GM03348 (cell line): ENCODE results near the gene GPC1.

Experiments
- DNase-seq: peaks from one replicate; pipeline ENCODE4 v3.0.0; 2012; ENCODE audit warnings: low spot score

Gene GPC1

DNA sequence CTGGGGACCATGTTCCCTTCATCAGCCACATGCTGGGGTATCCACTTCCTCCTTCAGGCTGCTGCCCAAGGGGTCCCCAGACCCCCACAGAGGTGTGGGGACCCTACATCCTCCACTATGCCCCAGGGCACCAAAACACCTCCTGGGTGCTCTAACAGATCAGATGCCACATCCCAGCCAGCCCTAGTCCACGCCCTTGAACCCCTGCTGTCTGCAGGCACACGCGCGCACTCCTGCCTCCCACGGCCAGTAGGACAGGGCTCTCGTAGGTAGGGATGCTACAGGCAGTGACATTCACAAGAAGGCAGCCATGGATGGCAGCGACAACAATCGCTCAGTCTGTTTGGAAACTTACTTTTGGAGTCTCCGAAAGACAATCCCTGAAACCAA lies 3.0 kb upstream of the GPC1 start:
- no peak for DNase-seq

DNA sequence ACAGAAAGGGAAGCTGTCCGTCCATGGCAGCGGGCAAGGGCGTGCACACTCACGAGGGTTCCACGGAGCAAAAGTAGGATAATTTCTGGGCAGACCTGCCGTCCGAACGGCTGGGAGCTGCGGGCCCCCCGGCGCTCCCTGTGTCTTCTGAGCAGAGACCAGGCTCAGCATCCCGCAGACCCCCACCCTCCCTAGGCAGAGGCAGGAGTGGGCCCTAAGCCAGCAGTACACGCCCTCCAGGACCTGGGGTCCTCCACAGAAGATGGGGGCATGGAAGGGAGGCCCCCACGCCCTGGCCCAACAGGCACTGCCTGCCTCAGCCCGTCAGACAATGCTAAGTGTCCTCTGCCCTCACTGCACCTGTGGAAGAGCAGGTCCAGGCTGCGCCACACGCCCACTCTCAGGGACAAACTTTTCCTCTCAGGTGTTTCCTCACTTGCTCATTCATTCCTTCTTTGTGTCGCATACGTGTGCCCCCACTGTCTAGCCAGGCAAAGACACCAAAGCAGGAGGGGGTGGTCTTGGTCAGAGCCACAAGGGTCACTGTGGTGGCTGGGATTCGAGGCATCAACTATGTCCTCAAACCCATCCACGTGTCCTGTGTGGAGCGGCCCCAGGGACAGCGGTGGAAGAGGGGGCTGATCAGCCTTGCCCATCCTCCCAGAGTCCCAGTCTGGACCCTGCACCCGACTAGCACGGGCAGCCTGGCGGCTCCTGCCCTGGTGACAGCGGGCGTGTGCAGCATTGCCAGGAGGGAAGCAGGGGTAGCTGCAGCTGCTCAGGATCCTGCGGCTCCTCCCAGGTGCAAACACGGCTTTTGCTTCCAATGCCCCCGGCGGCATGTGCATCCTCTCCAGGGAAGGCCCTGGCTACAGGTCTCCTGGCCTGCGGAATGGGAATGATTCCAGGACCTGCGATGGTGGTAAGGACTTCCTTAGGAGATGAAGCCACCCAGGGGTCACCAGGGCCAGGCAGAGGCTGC lies 2.4 kb upstream of the GPC1 start:
- DNase-seq, result no peak

DNA sequence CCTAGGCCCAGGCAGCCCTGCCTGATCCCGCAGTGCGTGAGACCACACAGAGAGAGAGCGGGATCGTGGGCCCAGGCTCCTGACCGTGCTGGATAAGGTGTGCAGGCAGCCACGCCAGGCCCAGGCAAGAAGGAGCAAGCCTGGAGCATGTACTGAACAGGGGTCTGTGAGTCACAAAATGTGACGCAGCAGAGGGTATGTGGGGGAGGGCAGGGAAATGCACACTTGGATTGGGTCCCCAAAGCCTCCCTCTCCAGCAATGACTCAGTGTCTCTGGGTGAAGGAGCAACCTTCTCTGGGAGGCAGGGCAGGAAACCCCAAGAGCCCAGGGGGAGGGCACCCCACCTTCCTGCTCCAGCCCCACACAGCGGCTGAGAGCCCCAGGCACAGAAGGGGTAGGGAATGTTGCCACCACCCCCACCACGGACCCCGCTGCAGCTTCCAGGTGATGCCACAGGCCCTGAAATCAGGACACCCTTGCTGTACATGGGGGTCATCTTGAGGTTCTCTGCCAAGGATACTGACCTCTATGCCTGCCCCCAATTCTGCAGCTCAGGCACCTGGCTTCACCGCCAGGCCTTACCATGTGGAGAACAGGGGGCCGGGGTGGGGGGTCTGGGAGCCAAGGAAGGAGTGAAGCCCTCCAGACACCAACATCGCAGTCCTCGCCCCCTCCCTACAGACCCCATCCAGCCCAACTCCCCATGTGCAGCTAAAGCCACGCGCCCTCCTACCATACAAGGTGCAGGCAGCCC lies 1.3 kb upstream of the GPC1 start:
- peak; percentile 93 for DNase-seq

DNA sequence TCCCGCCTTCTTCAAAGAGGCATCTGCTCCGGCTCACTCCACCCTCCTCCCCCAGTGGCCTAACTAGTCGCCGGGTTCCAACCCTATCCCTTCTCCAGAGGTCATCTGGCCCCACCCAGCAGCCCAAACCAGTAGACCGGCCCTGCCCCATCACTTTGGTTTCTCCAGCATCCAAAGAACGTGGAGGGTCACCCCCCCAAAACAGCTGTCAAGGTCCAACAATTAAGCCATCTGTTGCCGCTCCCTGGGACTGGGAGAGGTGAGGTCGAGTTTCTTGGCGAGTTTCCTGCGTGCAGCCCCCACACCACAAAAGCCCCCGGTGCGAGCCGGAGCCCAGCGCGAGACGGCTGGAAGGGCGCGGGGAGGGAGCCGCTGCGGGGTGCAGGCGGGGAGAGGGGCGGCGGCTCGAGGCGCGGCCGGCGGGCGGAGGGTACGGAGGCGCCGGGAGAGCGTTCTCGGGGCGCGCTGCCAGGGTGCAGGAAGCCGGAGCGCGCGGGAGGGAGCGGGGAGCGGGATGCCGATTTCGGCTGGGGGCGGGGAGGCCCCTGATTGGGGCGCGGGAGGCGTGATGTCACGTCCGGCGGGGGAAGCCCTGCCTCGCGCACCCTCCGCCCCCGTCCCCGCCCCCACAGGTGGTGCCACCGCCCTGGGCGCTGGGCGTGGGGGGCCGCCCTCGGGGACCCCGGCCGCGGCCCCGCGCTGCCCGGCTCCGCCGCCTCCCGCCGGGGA lies 571 bp upstream of the GPC1 start:
- peak; percentile 99 for DNase-seq

DNA sequence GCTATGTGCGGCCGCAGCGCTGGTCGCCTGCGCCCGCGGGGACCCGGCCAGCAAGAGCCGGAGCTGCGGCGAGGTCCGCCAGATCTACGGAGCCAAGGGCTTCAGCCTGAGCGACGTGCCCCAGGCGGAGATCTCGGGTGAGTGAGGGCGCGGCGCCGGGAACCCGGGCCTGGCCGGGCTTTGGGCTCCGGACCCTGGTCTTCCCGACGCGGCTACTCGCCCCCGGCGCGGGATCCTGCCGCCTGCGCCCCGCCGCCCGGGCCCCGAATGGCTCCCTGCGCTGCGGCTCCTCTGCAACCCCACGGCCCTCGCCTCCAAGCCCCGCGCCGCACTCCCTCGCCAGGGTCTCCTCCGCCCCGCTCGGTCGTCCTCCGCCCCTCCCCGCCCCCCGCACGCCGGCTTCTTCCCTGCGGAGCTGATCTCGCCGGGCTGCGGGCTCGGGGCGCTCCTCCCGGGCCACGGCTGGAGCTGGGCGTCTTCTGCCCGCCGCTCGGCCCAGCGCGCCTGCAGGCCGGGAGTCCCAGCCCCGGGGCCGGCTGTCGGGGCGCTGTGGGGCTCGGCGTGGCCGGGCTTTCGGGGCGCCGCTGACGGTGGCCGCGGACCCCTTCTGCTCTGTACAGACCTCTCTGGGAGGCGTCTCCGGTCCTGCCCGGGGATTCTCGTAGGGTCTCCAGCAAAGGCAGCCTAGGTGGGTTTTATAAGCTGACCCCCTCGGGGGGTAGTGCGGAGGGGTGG lies 652 bp downstream of the GPC1 start:
- DNase-seq, result peak; percentile 63

DNA sequence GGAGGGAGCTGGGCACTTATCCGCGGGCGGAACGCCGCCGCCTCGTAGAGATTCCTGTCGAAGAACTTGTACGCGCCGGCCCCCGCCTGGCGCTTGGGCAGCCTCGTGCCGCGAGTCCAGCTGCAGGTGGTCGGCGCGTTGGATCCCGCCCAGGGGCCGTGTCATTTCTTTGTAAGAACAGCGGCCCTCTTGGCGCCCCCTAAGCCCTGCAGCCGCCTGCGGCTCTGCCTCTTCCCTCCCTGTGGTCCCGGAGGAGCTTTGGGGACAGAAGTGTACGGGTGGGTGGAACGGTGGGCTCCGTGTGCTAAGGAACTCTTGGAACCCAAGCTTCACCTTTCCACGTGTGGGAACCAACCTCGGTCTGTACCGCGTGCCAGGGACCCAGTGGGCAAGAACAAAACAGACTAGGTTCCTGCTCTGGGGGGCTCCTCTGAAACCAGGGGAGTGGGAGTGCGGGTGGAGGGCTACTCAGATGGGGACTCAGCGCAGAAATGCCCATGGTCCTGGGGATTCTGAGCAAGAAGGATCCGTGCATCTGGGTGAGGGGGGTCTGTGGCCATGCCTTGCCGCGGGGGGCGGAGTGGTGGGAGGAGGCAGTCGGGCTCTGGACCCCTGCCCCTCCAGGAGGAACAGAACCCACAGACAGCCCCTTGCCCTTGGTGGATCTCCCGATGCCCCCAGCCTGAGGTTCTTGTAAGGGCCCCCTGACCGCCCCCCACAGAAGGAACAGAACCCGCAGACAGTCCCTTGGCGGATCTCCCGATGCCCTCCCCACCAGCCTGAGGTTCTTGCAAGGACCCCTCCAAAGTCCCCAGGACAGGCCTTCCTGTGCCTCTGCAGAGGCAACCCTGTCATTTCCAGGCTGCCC lies 1.5 kb downstream of the GPC1 start:
- DNase-seq, result no peak

DNA sequence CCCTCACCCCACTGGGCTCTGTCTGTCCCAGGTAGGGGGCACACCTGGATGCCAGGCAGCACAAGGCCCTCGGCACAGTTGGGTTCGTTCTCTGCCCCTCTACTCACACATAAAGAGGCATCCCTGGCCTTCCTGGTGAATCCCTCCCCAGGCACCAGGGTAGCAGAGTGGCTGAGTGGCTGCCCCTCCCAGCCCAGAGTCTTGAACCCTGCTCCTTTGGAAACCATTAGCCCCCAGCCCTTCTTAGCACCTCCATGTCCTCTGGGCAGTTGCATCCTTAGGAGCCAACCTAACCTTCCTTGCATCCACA lies 2.0 kb downstream of the GPC1 start:
- no peak for DNase-seq

DNA sequence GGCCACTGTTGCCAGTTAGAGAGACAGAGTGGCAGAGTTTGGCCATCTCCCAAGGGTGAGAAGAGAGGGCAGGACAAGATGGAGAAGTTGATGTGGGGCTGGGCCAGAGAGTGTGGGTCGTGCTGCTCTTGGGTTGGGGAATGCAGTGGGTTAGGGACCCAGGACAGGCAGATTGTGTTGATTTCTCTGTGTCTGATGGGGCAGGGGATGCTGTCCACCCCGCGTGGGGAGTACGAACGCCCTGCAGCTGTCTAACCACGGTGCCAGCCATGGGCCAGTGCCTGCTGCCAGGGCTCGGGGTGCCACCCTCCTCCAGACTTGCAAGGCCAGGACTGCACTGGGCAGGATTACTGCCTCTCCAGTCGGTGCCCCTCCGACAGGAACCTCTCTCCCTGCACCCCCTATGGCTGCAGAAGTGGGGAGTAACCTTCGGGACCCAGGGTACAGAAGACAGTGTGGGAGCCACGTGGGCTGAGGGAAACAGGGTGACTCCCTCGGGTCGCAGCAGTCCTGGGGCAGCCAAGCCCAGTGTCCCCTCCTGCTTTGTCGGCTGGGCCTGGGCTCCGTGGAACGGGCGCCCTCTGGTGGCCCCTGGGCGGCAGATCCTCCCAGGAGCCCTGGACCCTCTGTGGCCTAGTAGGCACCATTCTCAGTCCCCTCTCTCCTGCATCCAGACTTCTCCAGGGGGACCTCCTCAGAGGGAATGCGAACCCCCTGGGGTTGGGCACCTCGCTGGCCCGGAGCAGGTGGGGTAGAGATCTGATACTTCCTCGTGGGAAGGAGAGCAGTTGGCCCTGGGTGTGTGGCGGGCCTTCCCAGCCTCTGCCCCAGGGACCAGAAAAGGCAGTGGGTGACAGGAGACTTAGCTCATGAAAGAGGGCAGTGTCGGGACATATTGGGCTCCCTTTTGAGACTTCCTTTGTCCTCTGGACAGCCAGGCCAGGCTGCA lies 2.7 kb downstream of the GPC1 start:
- peak; percentile 93 for DNase-seq

DNA sequence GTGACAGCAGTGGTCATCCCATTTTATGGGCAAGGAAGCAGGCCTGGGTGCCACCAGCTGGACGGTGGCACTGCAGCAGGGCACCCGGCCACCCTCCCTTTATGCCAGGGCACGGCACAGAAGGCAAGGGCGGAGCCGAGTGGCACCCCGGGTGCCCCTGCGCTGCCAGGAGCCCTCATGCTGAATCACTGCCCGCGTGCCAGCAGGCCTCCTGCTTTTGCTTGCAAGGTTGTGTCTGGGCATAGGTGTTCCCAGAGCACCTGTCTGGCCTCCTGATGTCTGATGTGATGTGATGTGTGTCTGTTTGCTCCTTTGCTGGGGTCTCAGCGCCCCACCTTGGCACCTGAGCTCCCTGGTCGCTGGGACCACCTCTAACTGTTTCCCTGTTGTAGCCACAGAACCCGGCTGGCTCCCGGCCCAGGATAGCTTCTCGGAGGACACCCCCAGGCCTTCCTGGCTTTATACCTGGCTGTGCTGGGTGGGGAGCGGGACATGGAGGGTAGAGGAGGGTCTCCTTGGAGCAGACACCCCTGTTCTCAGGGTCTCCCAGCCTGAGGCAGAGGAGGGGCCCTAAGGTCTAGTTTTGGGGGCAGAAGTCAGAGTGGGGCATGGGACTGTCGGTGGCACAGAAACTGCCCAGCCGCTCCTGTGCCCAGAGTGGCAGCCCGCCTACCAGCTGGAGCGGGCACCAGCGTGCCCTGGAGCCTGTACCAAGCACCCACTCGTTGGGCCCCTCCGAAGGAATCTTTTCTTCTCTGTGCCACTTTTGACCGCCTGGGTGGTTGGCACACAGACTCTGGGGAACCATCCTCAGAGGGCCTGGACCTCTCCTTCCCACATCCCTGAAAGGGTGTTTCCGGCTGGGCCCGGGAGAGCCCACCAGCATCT lies 3.6 kb downstream of the GPC1 start:
- DNase-seq, result no peak

DNA sequence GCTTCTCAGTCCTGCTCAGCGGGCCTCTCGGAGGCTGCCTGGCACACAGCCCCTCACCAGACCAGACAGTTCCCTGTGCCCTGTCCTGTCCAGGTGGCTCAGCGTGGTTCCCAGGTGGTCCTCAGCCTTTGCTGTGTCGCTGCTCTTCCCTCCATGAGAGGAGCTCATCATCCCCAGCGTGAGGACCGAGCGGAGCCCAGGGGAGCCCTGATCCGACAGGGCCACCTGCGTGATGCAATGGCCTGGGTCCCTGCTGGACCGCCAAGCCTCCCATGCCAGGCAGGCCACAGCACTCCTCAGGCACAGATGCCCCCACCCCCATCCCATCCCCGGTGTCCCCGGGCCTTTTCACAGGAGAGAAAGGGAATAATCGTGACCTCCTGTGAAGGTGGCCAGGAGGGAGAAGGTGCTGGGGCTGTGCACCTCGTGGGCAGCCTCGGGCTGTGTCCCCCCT lies 4.3 kb downstream of the GPC1 start:
- no peak for DNase-seq

DNA sequence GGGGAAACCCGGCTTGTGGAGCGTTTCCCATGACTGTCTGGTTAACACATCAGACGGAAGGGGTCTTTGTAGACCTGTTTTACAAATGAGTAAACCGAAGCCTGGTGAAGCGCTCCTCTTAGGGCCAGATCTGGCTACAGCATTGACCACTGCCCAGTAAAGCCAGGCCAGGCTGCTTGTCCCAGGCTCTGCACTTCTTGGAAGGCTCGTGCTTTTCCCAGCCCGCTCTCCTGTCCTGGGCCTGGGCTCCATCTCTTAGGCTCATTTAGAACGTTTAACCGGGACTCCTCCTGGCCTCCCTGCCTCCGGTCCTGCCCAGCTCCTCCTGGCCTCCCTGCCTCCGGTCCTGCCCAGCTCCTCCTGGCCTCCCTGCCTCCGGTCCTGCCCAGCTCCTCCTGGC lies 4.8 kb downstream of the GPC1 start:
- no peak for DNase-seq

DNA sequence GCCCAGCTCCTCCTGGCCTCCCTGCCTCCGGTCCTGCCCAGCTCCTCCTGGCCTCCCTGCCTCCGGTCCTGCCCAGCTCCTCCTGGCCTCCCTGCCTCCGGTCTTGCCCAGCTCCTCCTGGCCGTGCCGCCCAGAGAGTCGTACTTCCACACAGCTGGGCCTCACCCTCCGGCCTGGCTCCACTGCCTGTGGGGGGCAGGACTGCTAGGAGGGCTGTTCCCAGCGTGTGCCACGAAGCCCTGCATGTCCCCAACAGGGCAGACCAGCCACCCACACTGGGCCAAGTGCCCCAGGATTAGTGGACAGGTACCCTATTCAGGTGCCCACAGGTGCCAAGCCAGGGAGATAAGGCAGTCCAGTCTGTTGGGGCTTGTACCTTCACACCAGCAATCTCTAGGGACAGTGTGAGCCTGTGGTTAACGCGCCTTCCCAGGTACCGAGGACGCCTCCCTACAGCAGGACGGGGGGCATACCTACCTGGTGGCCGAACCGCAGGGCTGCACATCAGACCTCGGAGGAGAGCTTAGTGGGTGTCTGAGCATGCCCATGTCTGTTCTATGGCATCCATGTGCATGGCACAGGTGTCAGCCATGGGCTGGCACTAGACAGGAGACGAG lies 5.3 kb downstream of the GPC1 start:
- no peak for DNase-seq

DNA sequence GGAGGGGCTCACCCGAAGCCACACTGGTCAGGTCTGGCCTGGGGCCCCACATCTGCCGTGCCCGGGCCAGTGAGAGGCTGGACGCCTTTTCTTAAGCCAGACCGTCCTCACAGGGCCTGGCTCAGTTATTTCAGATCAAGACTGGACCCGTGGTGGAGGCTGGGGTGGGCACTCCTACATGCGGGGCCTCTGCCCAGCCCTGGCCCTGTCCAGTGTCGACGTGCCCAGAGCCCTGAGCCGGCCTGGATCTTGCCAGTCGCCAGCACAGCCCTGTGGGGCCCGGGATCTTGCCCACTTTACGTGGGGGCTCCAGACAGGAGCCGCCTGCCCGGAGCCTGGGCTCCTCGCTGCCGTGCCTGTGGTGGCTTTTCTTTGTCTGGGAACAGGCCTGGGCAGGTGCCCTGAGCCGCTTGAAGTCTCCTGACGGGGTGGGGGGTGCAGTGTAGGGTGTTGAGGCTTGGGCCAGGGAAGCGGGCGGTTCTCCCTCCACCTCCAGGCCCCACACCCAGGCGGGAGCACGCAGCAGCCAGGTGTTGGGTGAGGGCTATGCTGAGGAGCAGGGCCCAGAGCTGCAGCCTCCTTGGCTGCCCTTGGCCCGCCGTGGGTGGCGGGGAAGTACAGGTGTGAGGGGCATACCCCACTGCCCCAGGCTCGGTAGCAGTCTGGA lies 6.0 kb downstream of the GPC1 start:
- no peak for DNase-seq

DNA sequence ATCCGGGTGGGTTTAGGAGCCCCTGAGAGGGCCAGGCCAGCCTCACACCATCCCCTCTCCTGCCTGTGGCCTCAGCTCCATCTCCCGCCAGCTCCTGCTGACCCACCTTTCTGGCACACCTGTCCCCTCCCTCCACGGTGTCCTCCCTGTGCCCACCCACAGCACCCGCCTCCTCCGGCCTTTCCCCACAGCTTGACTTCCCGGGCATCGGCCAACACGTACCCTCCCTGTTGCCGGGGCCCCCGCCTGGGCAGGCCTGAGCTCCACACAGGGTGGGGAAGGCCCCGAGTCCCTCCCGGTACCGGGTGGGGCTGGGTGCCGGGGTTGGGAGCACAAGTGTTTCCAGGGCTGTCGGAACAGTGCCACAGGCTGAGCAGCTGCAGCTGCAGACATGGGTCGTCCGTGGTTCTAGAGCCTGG lies 6.5 kb downstream of the GPC1 start:
- no peak for DNase-seq

DNA sequence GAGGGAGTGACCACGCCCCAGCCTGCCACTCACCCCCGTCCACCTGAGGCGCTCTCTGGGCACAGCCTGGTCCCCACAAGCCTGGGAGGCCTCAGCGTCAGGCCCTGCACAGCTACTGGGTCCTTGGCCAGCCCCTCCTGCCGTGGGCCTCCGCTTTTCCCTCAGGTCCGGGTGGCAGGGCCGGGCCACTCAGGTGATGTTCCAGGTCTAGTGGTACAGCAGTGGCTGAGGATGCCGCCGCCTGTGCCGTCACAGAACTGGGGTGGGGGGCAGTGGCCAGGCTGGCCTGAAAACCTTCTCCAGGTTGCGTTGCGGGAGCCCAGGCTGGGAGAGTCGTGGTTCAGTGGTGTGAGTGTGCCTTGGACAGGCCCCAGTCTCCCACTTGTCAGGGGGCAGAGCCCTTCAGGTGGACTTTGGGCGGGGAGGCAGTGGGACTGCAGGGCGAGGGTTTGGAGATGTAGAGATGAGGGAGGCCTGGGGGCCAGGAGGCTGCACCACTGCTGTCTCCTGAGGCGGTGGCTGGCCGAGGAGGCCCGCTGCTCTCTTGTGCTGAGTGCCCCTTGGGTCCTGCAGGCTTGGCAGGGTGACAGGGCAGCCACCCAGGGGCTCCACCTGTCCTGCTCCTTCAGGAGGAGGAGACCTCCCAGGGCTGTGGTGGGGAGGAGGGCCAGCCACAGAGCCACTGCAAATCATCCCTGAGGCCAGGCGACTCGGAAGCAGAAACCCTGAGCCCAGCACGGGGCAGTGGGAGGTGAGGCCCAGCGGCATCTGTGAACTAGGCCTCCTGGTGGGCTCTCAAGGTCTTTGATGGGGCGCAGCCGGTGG lies 7.6 kb downstream of the GPC1 start:
- no peak for DNase-seq

DNA sequence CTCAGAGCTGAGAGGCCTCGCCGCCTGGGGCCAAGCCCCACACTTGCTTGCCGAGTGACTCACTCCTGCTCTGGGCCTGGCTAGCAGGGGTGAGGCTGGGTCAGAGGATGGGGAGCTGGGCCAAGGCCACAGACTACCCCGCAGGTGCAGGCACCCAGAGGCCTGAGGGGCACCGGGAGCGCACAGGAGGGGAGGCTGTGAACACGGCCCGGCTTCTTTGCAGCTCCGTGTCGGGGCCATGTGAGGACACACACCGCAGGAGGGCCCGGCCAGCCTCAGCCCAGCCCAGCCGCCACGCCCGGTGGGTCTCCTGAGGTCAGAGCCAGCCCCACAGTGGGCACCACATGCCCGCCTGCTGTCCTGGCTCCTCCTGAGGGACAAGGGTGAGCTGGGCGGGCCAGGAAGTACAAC lies 8.4 kb downstream of the GPC1 start:
- DNase-seq, result no peak

DNA sequence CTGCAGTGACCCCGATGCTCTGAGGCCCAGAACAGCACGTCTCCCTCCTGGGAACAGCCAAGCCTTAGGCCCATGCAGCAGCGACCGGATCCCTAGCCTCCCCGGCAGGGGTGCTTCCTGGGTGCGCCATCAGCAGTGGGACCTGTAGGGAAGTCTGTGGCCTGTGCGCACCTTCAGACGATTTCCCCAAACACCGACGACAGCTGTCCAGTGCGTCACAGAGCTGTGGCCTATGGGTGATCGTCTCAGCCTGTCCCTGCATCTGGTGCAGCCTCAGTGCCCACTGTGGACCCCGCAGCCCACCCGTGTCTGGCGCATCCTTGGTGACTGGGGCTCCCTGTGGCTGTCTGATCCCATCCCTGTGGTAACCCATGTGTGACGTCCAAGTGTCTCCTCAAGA lies 9.0 kb downstream of the GPC1 start:
- no peak for DNase-seq
